HepG2 (cell line): ENCODE results near the gene AGBL2. TPM values are rescaled to one million over a fixed set of nuclear protein-coding genes. Genes with fewer than 3 reads are reported as not detected.

ENCODE experiments used
- E2F5 ChIP-seq: sonication (generic); formaldehyde crosslinking; conservative IDR thresholded peaks from 2 replicates; pipeline ENCODE4 v1.4.0; 2020; ENCODE audit warnings: missing genetic modification reagents
- JUND ChIP-seq: sonication (generic); formaldehyde crosslinking; IDR thresholded peaks from 2 replicates; pipeline ENCODE4 v1.8.0; 2022; ENCODE audit warnings: mild to moderate bottlenecking, missing genetic modification reagents
- MAFG ChIP-seq: sonication (generic); formaldehyde crosslinking; IDR thresholded peaks from 2 replicates; pipeline ENCODE4 v1.5.1; 2020; ENCODE audit warnings: mild to moderate bottlenecking, missing genetic modification reagents
- MIXL1 ChIP-seq: IDR thresholded peaks from 2 replicates; pipeline ENCODE4 v1.6.1; 2016
- MTA1 ChIP-seq: sonication (generic); formaldehyde crosslinking; IDR thresholded peaks from 2 replicates; pipeline ENCODE4 v1.4.0; 2020; ENCODE audit warnings: missing genetic modification reagents, mild to moderate bottlenecking, borderline replicate concordance
- RERE ChIP-seq: IDR thresholded peaks from 2 replicates; pipeline ENCODE4 v1.6.1; 2016; ENCODE audit warnings: low read depth, missing genetic modification reagents, missing compliant biosample characterization
- RNF219 ChIP-seq: sonication (generic); formaldehyde crosslinking; IDR thresholded peaks from 2 replicates; pipeline ENCODE4 v1.5.0; 2020; ENCODE audit warnings: mild to moderate bottlenecking, missing genetic modification reagents
- SMAD1 ChIP-seq: sonication (generic); formaldehyde crosslinking; IDR thresholded peaks from 2 replicates; pipeline ENCODE4 v1.4.0; 2020; ENCODE audit warnings: missing genetic modification reagents, low read depth, mild to moderate bottlenecking, borderline replicate concordance
- ZNF142 ChIP-seq: sonication (generic); formaldehyde crosslinking; IDR thresholded peaks from 2 replicates; pipeline ENCODE4 v1.4.0; 2020; ENCODE audit warnings: missing genetic modification reagents
- ZNF205 ChIP-seq: IDR thresholded peaks from 2 replicates; pipeline ENCODE4 v1.6.1; 2018; ENCODE audit warnings: missing biosample characterization, missing genetic modification reagents
- ZNF350 ChIP-seq: sonication (generic); formaldehyde crosslinking; IDR thresholded peaks from 2 replicates; pipeline ENCODE4 v1.4.0; 2020; ENCODE audit warnings: mild to moderate bottlenecking, low read depth, missing genetic modification reagents, borderline replicate concordance
- ZNF605 ChIP-seq: sonication (generic); formaldehyde crosslinking; IDR thresholded peaks from 2 replicates; pipeline ENCODE4 v1.8.0; 2022; ENCODE audit warnings: mild to moderate bottlenecking, missing genetic modification reagents
- polyA plus RNA-seq, 8 experiments: library from polyadenylated mRNA; depleted of rRNA in 3 of 8; stranded (reverse) in 7 of 8; unstranded in 1 of 8; fragments of >200 nt; fragmentation: Illumina TruSeq in 4 of 8; extraction: Trizol in 4 of 8; gene quantifications; 2 replicates each; pipeline versions ENCODE4 v1.2.1 to v1.2.3, GENCODE V29; 2011 to 2016; ENCODE audit warnings: low read depth in 4 of 8, missing spikeins in 1 of 8, mixed read lengths in 1 of 8; ENCODE audit not compliant: insufficient read depth in 1 of 8
- total RNA-seq, 5 experiments: library from RNA; depleted of rRNA; stranded (reverse); fragments of >200 nt; fragmentation: Illumina TruSeq; extraction: Trizol; gene quantifications; 2 replicates each; pipeline ENCODE4 v1.2.3, GENCODE V29; 2016; ENCODE audit warnings: low read depth in 1 of 5

The AGBL2 gene
- total and polyA plus RNA-seq, 2 of the 13 experiments (the other 11 are each of a cell fraction or from before 2014, with no cell fraction given) = 1.6 to 5.7 TPM

GRCh38 chr11:47715082-47715669 lies at the start of gene AGBL2 (continued):
- TF ChIP-seq SMAD1 = peak; percentile 75; the same call in 1 of the 2 replicates
- peak; percentile 57; the same call in 1 of the 2 replicates for TF ChIP-seq MTA1 (CRISPR knock-in tag)
- TF ChIP-seq E2F5 (CRISPR knock-in tag) = no peak
- no peak for TF ChIP-seq JUND (CRISPR knock-in tag)
- TF ChIP-seq ZNF205 = peak; percentile 62; the same call in 1 of the 2 replicates
- peak; percentile 89 for TF ChIP-seq ZNF142 (CRISPR knock-in tag)
- TF ChIP-seq MAFG = no peak
- TF ChIP-seq ZNF605 = peak; percentile 78; the same call in 1 of the 2 replicates
- 0 out of 2 replicates have a peak, but pooled peaks have one; percentile 57 for TF ChIP-seq RNF219
- peak; percentile 64 for TF ChIP-seq ZNF350 (CRISPR knock-in tag)
- no peak for TF ChIP-seq RERE (CRISPR knock-in tag)
- TF ChIP-seq MIXL1 (CRISPR knock-in tag) = peak; percentile 57; the same call in 1 of the 2 replicates
